ENCODE measurements around the gene ALOX5AP.
"Not testable (repeated sequence)": the region's sequence is repeated elsewhere in the genome, so short reads cannot be mapped to it uniquely, and the experiment has no call there.

Gene ALOX5AP

GRCh38 chr13:30739237-30739528, 3.8 kb downstream of the ALOX5AP start:
- no peak for DNase-seq

- no peak for DNase-seq
These were observed 4.7 kb downstream of the ALOX5AP start for GRCh38 chr13:30739761-30740642.

- no peak for DNase-seq
These were observed 7.6 kb downstream of the ALOX5AP start for GRCh38 chr13:30742901-30743300.

- DNase-seq = no peak
These were observed 8.1 kb downstream of the ALOX5AP start for GRCh38 chr13:30743319-30744055.

DNA sequence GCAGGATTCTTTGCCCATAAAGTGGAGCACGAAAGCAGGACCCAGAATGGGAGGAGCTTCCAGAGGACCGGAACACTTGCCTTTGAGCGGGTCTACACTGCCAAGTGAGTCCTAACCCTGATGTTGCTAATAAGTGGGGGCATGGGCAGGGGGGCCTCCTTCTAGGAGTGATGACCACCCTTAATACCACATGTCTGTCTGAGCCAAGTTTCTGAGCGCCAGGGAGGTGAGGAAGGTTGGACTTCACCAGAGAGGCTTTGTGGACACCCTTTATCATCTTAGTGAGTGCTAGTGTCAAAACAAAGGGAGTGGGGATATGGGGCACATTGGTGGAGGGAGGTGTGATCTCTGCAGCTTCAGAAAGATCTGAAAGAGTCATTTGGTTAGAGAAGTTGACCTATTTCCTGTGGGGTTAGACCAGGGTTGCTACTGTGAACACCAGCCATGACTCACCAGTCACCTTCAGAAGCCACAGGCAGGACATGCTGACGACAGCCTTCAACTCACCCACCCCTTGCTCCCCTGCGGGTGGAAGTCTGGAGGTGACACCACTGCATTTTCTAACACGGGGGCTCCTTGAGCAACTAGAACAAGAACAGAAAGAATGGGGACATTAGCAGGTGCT, 8.8 kb downstream of the ALOX5AP start:
- DNase-seq = no peak

DNA sequence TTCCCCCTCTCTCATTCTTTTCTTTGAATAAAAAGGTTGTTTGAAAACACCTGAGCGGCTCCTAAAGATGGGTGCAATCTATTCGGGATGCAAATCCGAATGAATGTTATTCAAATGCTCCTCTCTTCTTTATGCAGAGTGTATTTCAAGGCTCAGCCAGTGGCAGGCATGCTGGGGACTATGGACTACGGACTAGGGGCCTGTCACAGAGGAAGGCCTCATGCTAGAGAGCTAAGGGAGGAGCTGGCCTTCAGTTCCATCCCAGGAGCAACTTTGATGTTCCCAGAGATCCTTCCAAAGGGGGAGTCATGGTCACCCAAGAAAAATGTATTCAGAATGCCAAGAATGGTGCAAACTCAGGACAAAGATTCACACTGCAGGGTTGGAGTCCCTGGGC, 9.3 kb downstream of the ALOX5AP start:
- no peak for DNase-seq

- DNase-seq = no peak
These were observed 10.8 kb downstream of the ALOX5AP start for GRCh38 chr13:30745906-30746686.

DNA sequence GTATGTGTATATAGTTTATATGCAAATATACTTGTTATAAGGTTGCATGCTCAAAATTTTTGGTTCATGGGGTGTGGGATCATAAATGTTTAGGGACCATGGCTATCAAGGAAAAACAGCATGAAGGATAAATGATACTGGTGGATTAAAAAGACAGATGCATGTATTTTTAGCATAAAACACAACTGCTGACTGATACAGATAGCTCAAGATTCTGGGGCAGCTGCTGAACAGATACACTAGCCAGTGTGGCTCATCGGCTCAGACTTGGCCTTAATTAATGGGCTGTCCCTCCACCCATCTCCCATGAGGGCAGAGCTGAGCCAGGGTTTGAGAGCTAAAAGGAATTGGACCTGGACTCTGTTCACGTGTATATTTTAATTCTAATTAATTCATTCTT, 11.4 kb downstream of the ALOX5AP start:
- DNase-seq = no peak

GRCh38 chr13:30747845-30748244, 12.5 kb downstream of the ALOX5AP start:
- DNase-seq = not testable (repeated sequence)

DNA sequence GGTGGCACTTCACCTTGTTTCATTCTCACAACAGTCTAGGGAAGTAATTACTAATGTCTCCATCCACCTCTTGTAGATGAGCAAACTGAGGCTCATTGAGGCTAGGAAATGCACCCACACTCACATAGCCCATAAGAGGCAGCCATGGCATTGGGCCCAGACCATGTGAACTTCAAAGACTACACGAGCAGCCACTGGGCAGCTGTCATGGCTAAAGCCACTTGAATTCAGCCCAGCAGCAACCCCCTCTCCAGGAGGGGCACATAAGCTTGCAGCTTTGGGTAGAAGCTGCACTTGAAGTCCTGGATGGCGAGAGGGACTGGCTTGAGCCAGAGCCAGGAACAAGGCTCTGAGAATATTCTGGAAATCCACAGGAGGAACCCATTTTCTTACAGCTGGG, 13.4 kb downstream of the ALOX5AP start:
- DNase-seq = no peak

DNA sequence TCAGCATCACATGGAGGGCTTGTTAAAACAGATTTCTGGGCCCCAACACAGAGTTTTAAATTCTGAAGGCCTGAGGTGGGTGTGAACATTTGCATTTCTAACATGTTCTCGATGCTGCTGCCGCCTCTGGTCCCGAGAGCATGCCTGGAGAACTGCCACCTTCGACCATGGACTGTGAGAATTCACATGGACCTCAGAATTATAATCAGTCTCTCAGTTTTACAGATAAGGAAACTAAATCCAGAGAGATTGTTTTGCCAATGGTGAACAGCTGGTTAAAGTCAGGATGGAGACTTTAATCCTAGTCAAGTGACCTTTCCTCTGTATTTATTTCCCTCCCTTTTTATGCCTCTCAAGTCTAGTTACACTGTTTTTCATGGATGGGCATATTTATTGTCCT, 14.7 kb downstream of the ALOX5AP start:
- no peak for DNase-seq

GRCh38 chr13:30751183-30751933, 16.0 kb downstream of the ALOX5AP start:
- DNase-seq = no peak

GRCh38 chr13:30752201-30752797, 17.0 kb downstream of the ALOX5AP start:
- no peak for DNase-seq

GRCh38 chr13:30753030-30753616, 17.8 kb downstream of the ALOX5AP start:
- no peak for DNase-seq

DNA sequence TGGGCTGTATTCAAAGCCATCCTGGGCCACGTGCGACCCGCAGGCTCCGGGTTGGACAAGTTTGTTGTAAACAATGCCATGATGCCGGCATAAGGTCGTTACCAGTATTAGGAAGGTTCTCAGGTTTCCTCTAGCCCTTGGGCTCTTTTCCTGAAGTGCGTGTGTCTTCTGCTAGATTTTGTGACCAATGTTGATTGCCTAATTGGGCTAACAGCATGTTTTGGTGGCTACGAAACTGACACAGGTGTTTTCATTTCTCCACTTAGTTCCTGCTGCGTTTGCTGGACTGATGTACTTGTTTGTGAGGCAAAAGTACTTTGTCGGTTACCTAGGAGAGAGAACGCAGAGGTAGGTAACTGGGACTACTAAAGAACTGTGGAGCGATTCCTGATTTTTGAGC, 20.3 kb downstream of the ALOX5AP start:
- no peak for DNase-seq

GRCh38 chr13:30757026-30757742, 21.8 kb downstream of the ALOX5AP start:
- DNase-seq = no peak

- DNase-seq = no peak
These were observed 24.4 kb downstream of the ALOX5AP start for GRCh38 chr13:30759748-30760147.

DNA sequence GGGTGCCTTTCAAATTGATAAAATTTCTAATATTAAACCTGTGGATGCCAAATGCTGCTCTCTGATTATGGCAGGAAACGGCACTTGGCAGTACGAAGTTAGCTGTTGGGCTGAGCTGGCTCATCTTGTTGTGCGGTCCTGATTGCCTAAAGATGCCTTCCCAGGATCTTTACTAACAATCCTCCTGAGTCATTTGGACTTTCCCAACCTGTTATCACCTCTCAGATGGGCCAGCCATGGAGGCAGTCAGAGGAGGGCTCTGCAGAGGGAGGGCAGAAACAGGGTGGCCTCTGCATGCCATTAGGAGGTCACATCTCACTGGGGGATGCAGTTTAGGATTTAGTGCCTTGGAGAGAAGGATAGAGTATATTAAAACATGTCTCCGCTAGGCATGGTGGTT, 27.3 kb downstream of the ALOX5AP start:
- no peak for DNase-seq

- DNase-seq = no peak
These were observed 28.6 kb downstream of the ALOX5AP start for GRCh38 chr13:30763786-30764413.

- no peak for DNase-seq
These were observed 30.9 kb downstream of the ALOX5AP start for GRCh38 chr13:30766231-30766630.

All from NCI-H2081 treated with DMSO at 0.1 percent for 48 hours (cell line).